Small intestine (tissue), 16 donors: ENCODE data around the gene IGFL1. TPM values are rescaled to one million over a fixed set of nuclear protein-coding genes. Genes with fewer than 3 reads are reported as not detected.
"Not testable (repeated sequence)": the region's sequence is repeated elsewhere in the genome, so short reads cannot be mapped to it uniquely, and the experiment has no call there.

Experiments used
- DNase-seq, 2 donors: peaks; one replicate each; pipeline versions ENCODE4 v3.0.0 to v3.0.0-alpha.2; 2013
- FAIRE-seq: peaks from 2 replicates; lab custom pipeline; 2012; peaks lifted over from hg19 to GRCh38; lab: Jason Lieb, UNC
- H3K27ac ChIP-seq, 3 donors: one replicate each; pipeline ENCODE4 v1.5.1; 2013; ENCODE audit warnings: low read length in 2 of 3, mild to moderate bottlenecking in 2 of 3, control low read depth in 1 of 3, inconsistent platforms in 1 of 3, low read depth in 1 of 3, moderate library complexity in 1 of 3
- H3K27me3 ChIP-seq, 3 donors: one replicate each; pipeline ENCODE4 v1.6.1; 2013; ENCODE audit warnings: low read length in 3 of 3, inconsistent platforms in 1 of 3; ENCODE audit not compliant: control insufficient read depth in 3 of 3, insufficient read depth in 3 of 3
- H3K36me3 ChIP-seq, 3 donors: one replicate each; pipeline ENCODE4 v1.6.1; 2013; ENCODE audit warnings: low read length in 3 of 3, inconsistent platforms in 1 of 3, low read depth in 1 of 3, mild to moderate bottlenecking in 1 of 3, moderate library complexity in 1 of 3; ENCODE audit not compliant: control insufficient read depth in 3 of 3, insufficient read depth in 2 of 3
- H3K4me1 ChIP-seq, 3 donors: one replicate each; pipeline ENCODE4 v1.6.1; 2013; ENCODE audit warnings: low read length in 2 of 3, inconsistent platforms in 1 of 3, low read depth in 1 of 3, mild to moderate bottlenecking in 1 of 3, moderate library complexity in 1 of 3; ENCODE audit not compliant: control insufficient read depth in 3 of 3, insufficient read depth in 2 of 3
- H3K4me3 ChIP-seq, 3 donors: one replicate each; pipeline ENCODE4 v1.5.1; 2013; ENCODE audit warnings: low read length in 3 of 3, control low read depth in 1 of 3, inconsistent platforms in 1 of 3, low read depth in 1 of 3, mild to moderate bottlenecking in 1 of 3, moderate library complexity in 1 of 3
- H3K9me3 ChIP-seq, 2 donors: one replicate each; pipeline ENCODE4 v1.6.1; 2013; ENCODE audit warnings: low read depth in 1 of 2, low read length in 1 of 2; ENCODE audit not compliant: control insufficient read depth in 2 of 2, insufficient read depth in 1 of 2
- WGBS, 3 donors: extraction: QIAGEN DNeasy Blood & Tissue Kit; methylation state at CpG; one replicate each; pipeline ENCODE4 v1.1.7; 2013; 5-methylcytosine and 5-hydroxymethylcytosine counted together
- long read RNA-seq, 10 donors: transcript quantifications; one replicate each; lab custom pipeline, GENCODE V29; 2026
- polyA plus RNA-seq, 4 donors: library from polyadenylated mRNA; stranded (reverse) in 3 of 4; unstranded in 1 of 4; fragments of 200-250 nt in 3 of 4; fragments of 120-200 nt in 1 of 4; gene quantifications; one replicate each; pipeline versions ENCODE4 v1.2.1 to v1.2.3, GENCODE V29; 2013
- donor health status: healthy with polysubstance abuse.
- donor health status: control.
- donor health status: control.
- donor health status: Bipolar disorder and iron deficiency.
- donor health status: healthy.

Gene IGFL1
- not detected for polyA plus RNA-seq
- long read RNA-seq, donor 1: 0 reads
- long read RNA-seq, donor 2: 0 reads
- long read RNA-seq, donor 3: 0 reads
- long read RNA-seq, donor 4: 0 reads
- long read RNA-seq, donor 5: 0 reads
- long read RNA-seq, donor 6: 0 reads
- long read RNA-seq, donor 7: 0 reads
- long read RNA-seq, donor 8: 0 reads
- long read RNA-seq, donor 9: 0 reads
- long read RNA-seq, donor 10: 0 reads

DNA sequence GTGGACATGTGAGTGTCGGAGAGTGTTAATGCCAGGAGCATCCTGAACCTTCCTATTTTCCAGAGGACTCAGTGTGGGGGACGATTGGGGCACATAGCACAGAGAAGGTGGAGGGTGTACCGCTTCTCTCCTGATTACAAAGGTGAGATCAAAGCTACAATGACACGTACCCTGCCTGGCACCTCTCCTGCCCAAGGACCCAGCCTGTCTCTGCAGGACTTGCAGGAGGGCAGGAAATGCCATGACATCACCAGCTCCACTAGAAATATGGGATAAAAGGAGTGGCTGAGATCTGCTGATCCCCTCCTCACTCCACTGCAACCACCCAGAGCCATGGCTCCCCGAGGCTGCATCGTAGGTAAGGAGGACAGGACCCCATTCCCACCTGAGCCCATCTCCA, at the start of gene IGFL1:
Gene IGFL1 (plus strand): TSS at position 301 of the 400 bp plus-strand sequence. CDS start 33 bp downstream, at position 334.
- no peak within 1 kb of the TSS for H3K27ac ChIP-seq
- no peaks in the 10 kb centered on the region for H3K36me3 ChIP-seq
- FAIRE-seq (no peak), DNase-seq (no peak)
- H3K4me3 ChIP-seq: no peak within 1 kb of the TSS
- 58 to 72% (median 71%) methylated on average over 6 of the region's 6 CpGs for WGBS, 3 donors
- H3K4me1 ChIP-seq: no peaks in the 10 kb centered on the region
- no peaks in the 10 kb centered on the region for H3K9me3 ChIP-seq
- peaks cover 0 to 20% (median 4%) of the 10 kb centered on the region in 3 donors for H3K27me3 ChIP-seq

GRCh38 chr19:46180701-46181387, 48.7 kb upstream of the IGFL1 start:
- Histone ChIP-seq H3K9me3 (no peaks in the 10 kb centered on the region), H3K4me3 (no peak overlapping the region), H3K36me3 (no peaks in the 10 kb centered on the region), H3K27me3 (peaks cover 0 to 17% (median 0%) of the 10 kb centered on the region in 3 donors), H3K27ac (no peak overlapping the region), H3K4me1 (no peaks in the 10 kb centered on the region)
- 15 to 53% (median 33%) methylated on average over 5 of the region's 5 CpGs for WGBS, 3 donors
- DNase-seq (peak in 1 of 2 donors; percentile 49), FAIRE-seq (no peak)

DNA sequence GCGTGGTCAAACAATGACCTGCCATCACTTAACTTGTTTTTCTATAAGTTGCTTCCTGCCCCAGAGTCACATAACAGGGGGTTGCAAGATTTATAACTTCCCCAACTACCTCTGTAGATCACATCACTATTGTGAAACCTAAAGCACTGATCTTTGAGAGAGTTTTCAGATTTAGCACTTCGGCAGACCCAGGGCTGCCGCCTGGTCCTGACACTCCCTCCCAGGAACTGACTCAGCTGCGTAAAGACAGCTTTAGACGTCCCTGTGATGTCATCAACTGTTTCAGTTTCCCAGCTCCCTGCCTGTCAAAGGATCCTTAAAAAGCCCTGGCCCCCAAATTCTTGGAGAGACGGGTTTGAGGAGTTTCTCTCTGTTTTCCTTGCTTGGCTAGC, 48.2 kb upstream of the IGFL1 start:
- DNase-seq: no peak
- H3K27me3 ChIP-seq: peaks cover 0 to 17% (median 0%) of the 10 kb centered on the region in 3 donors
- H3K36me3 ChIP-seq: no peaks in the 10 kb centered on the region
- H3K4me3 ChIP-seq: no peak overlapping the region
- no peaks in the 10 kb centered on the region for H3K4me1 ChIP-seq
- WGBS, 3 donors: 46 to 67% (median 53%) methylated on average over 6 of the region's 6 CpGs
- no peak for FAIRE-seq
- no peaks in the 10 kb centered on the region for H3K9me3 ChIP-seq
- no peak overlapping the region for H3K27ac ChIP-seq

DNA sequence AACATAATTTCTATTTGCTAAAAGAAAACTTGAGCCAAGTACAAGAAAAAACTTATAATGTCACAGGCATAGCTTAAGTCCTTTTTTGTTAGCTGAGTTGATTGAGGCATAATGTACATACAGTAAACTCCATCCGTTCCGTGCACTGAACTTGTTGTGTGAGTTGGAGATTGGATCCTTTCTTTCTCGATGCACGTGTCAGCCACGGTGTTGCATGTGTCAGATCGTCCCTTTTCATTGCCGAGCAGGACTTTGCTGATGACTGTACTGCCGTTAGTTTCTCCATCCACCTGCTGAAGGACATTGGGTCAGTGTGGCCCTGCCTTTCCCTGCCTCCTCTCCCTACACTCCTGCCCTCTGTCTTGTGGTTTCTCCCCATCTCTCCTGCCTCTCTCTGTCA, 47.1 kb upstream of the IGFL1 start:
- DNase-seq: no peak
- H3K36me3 ChIP-seq: no peaks in the 10 kb centered on the region
- no peak overlapping the region for H3K4me3 ChIP-seq
- WGBS, 3 donors: 86 to 90% (median 88%) methylated on average over 8 of the region's 8 CpGs
- FAIRE-seq: no peak
- peaks cover 0 to 17% (median 0%) of the 10 kb centered on the region in 3 donors for H3K27me3 ChIP-seq
- H3K27ac ChIP-seq: no peak overlapping the region
- no peaks in the 10 kb centered on the region for H3K9me3 ChIP-seq
- H3K4me1 ChIP-seq: no peaks in the 10 kb centered on the region

GRCh38 chr19:46184775-46185710, 44.5 kb upstream of the IGFL1 start:
- H3K27me3 ChIP-seq: peaks cover 0 to 22% (median 3%) of the 10 kb centered on the region in 3 donors
- FAIRE-seq, H3K4me3 ChIP-seq, H3K36me3 ChIP-seq, H3K4me1 ChIP-seq, H3K9me3 ChIP-seq, DNase-seq, H3K27ac ChIP-seq: not testable (repeated sequence)
- WGBS, 3 donors: 74 to 85% (median 80%) methylated on average over 6 of the region's 6 CpGs

DNA sequence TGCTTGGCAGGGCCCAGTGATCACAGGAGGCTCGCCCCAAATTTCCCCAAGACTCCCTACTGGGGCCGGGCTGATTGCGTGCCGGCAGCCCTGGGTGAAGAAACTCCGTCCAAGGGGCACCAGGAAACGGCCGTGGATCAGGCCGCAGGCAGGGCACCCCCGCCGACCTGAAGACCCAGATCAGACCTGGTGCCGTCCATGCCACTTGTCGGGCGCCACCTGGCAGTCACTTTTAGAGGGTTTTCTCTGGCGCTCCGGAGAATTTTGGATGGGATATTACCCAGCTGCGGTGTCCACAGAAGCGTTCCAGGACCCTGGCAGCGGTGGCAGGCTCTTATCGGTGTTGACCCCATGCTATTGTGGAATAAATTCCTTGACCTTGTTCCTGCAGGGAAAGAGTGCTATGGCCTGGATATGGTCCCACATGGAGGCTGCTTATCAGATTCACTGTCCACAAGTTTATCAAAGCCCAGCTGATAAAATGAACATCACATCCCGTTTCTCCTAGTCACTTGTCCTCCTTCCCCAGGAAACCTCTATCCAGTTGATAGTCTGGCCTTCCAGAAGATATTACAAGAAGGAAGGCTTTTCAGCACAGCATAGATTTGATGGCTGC, 43.3 kb upstream of the IGFL1 start:
- FAIRE-seq: no peak
- no peak for DNase-seq
- Histone ChIP-seq H3K27ac (no peak overlapping the region), H3K36me3 (no peaks in the 10 kb centered on the region), H3K4me3 (no peak overlapping the region), H3K4me1 (peaks cover 0 to 7% (median 0%) of the 10 kb centered on the region in 3 donors), H3K9me3 (no peaks in the 10 kb centered on the region), H3K27me3 (peaks cover 0 to 24% (median 3%) of the 10 kb centered on the region in 3 donors)
- 75 to 82% (median 81%) methylated on average over 20 of the region's 20 CpGs for WGBS, 3 donors

DNA sequence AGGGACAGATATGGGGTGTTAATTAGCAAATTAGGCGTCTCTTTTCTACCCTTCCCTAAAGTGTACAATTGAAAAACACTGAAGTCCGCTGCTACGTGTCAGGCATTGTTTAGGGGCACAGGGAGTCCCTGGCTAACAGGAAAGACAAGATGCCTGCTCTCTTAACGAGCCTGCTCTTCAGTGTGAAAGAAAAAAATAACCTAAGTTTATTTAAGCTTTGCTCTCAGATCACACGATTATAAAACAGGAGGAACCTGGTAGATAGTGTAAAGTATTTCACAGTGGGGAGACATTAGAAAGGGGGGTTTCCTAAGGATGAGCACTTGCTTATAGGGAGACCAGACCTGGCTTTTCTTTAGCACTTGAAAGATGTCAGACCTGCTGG, 42.8 kb upstream of the IGFL1 start:
- H3K4me3 ChIP-seq: no peak overlapping the region
- no peaks in the 10 kb centered on the region for H3K36me3 ChIP-seq
- 15 to 43% (median 29%) methylated on average over 5 of the region's 5 CpGs for WGBS, 3 donors
- H3K9me3 ChIP-seq: no peaks in the 10 kb centered on the region
- FAIRE-seq: no peak
- peaks cover 0 to 27% (median 3%) of the 10 kb centered on the region in 3 donors for H3K27me3 ChIP-seq
- peaks cover 0 to 7% (median 0%) of the 10 kb centered on the region in 3 donors for H3K4me1 ChIP-seq
- no peak for DNase-seq
- H3K27ac ChIP-seq: no peak overlapping the region
